ENCODE results near the gene SLC35E1. TPM values are rescaled to one million over a fixed set of nuclear protein-coding genes. Genes with fewer than 3 reads are reported as not detected.

SLC35E1 gene
- total RNA-seq, 1 experiment from 2014 or later = 35.8 TPM

GRCh38 chr19:16516381-16516780 is 55.8 kb downstream of the SLC35E1 start:
- no peaks in the 10 kb centered on the region for H3K79me1 ChIP-seq (ENCODE audit: insufficient read depth, low read depth, low read length, poor library complexity, severe bottlenecking)
- no peak overlapping the region for H4K91ac ChIP-seq (ENCODE audit: insufficient read length, low read depth, low read length)
- H3K4me3 Mint-ChIP-seq = no peak overlapping the region
- H3K23ac ChIP-seq (ENCODE audit: insufficient read length, low read depth, low read length) = no peak overlapping the region
- no peak overlapping the region for H2AK5ac ChIP-seq (ENCODE audit: insufficient read length, low read length)
- no peaks in the 10 kb centered on the region for H3K23me2 ChIP-seq (ENCODE audit: insufficient read length, low read depth, low read length, poor library complexity, severe bottlenecking)
- no peak for DNase-seq
- H3K27me3 Mint-ChIP-seq (ENCODE audit: low read depth) = no peaks in the 10 kb centered on the region
- no peak overlapping the region for H3K27ac Mint-ChIP-seq
- H4K5ac ChIP-seq (ENCODE audit: insufficient read length, low read depth, low read length) = no peak overlapping the region
- H3K56ac ChIP-seq (ENCODE audit: insufficient read length, low read depth, low read length) = no peak overlapping the region
- no peaks in the 10 kb centered on the region for H3K4me1 Mint-ChIP-seq
- no peaks in the 10 kb centered on the region for H3K9me3 Mint-ChIP-seq
- no peak overlapping the region for H3K27ac ChIP-seq (ENCODE audit: insufficient read length, low read depth, low read length)
- no peak overlapping the region for H2BK12ac ChIP-seq (ENCODE audit: insufficient read length, low read depth, low read length)
- H4K20me1 ChIP-seq (ENCODE audit: control insufficient read depth, insufficient read depth, insufficient read length) = peaks cover 3% of the 10 kb centered on the region
- no peak overlapping the region for H2BK15ac ChIP-seq (ENCODE audit: low read depth, low read length)
- no peak overlapping the region for H2BK20ac ChIP-seq (ENCODE audit: low read depth, low read length, poor library complexity, severe bottlenecking)
- no peak overlapping the region for H3K14ac ChIP-seq (ENCODE audit: insufficient read depth, low read length)
- H3K79me2 ChIP-seq (ENCODE audit: insufficient read depth, low read length) = no peaks in the 10 kb centered on the region
- H2AFZ ChIP-seq (ENCODE audit: low read length) = no peak overlapping the region
- H3K9ac ChIP-seq (ENCODE audit: extremely low read depth, insufficient read length, low read length) = no peak overlapping the region
- no peak overlapping the region for H3K4ac ChIP-seq (ENCODE audit: low read depth, low read length)
- H3K36me3 Mint-ChIP-seq (ENCODE audit: insufficient read depth in 1 of 3, low read depth in 3 of 3) = peaks cover 32 to 62% (median 55%) of the 10 kb centered on the region in 3 experiments; a peak in 6 of 7 replicates
- no peaks in the 10 kb centered on the region for H3K4me1 ChIP-seq (ENCODE audit: insufficient read depth, low read length)
- H4K8ac ChIP-seq (replicated peaks; ENCODE audit: insufficient read length, low read depth, low read length) = no peak overlapping the region
- no peak overlapping the region for H2BK5ac ChIP-seq (ENCODE audit: insufficient read length, low read length)
- H3K9me3 ChIP-seq (ENCODE audit: control insufficient read depth, low read depth, low read length) = no peaks in the 10 kb centered on the region
- H3K27me3 ChIP-seq (ENCODE audit: insufficient read depth, low read length) = no peaks in the 10 kb centered on the region
- no peak overlapping the region for H3K18ac ChIP-seq (ENCODE audit: insufficient read length, low read depth, low read length)
- WGBS (ENCODE audit: extremely low coverage, insufficient read length, low lambda C conversion rate) = no CpG with 5 or more reads among the region's 15 CpGs
- H3T11ph ChIP-seq (ENCODE audit: low read length) = no peak overlapping the region
- TF ChIP-seq CTCF (conservative IDR thresholded peaks at IDR 0.05) = no peak
- no peak overlapping the region for H3K4me2 ChIP-seq (ENCODE audit: insufficient read depth, insufficient read length, low read length)
- no peak overlapping the region for H2BK120ac ChIP-seq (ENCODE audit: low read depth, low read length, poor library complexity, severe bottlenecking)
